HG03097 (cell line): Measurements from ENCODE around the gene CCDC124.
"Not testable (repeated sequence)": the region's sequence is repeated elsewhere in the genome, so short reads cannot be mapped to it uniquely, and the experiment has no call there.

ENCODE experiments used
- ATAC-seq: cut with Tn5 transposase; IDR thresholded peaks from one replicate; pipeline ENCODE4 v1.9.1; 2021; ENCODE audit not compliant: unreplicated experiment, low FRiP score

Gene CCDC124, protein sequence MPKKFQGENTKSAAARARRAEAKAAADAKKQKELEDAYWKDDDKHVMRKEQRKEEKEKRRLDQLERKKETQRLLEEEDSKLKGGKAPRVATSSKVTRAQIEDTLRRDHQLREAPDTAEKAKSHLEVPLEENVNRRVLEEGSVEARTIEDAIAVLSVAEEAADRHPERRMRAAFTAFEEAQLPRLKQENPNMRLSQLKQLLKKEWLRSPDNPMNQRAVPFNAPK

DNA sequence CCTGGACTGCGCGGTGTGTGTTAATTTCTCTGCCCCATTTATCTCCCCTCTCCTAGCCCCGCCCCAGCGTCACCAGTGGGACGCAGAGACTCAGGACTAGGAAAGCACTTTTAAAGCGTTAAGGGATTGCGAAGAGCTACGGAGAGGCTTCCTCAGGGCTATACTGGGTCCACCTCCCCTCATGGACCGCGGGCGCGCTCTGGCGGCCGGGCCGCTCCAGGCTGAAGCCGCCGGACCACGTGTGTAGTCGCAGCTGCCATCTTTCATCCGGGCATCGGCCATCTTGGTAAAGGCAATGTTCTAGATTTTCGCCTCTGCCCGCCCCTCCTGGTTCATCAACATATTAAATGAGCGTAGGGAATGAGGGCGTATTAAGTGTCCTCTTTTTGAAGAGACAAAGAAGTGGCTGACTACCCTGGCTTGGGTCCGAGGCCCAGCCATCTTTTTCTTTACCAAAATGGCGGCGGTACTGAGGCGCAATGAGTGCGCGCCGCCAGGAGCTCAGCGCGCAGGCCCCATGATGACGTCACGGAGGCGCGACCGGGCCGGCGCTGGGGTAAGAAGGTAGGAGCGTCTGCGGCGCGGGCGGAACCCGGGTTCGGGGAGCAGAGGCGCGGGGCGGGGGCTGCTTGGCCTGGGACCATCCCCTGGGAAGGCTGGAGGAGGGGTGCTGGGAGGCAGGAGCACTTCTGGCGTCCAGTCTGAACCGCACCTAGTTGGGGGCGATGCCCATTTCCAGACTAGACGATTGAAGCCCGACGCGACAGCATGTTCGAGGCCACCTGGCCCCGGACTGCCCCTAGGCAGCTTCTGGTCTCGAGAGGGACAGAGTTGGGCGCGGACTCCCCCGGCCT, at the start of gene CCDC124:
Gene CCDC124, plus strand, starts transcription at position 531 of the 854 bp plus-strand sequence. CDS start 3,406 bp downstream, outside the sequence.
- peak; percentile 75 for ATAC-seq

DNA sequence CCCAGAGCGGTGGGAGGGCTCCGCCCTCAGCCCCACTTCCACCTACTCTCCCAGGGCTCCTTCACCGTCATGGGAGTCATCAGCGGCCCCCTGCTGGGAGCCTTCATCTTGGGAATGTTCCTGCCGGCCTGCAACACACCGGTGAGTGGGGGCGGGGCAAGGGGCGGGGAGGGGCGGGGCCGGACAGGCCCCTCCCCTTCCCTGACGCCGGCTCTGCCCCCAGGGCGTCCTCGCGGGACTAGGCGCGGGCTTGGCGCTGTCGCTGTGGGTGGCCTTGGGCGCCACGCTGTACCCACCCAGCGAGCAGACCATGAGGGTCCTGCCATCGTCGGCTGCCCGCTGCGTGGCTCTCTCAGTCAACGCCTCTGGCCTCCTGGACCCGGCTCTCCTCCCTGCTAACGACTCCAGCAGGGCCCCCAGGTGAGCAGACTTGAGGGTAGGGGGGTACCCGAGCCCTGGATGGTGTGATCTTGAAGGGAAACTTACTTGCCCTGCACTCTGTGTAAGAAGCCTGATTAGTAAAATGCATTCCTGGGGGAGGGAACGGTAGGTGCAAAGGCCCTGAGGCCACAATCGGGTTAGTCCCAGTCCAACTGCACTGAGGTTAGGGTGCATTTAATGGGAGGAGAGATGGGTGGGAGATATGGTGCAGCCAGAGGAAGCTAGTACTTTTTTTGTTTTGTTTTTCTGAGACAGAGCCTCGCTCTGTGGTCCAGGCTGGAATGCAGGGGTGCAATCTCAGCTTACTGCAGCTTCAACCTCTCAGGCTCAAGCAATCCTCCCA, 49.0 kb upstream of the CCDC124 start:
- no peak for ATAC-seq

DNA sequence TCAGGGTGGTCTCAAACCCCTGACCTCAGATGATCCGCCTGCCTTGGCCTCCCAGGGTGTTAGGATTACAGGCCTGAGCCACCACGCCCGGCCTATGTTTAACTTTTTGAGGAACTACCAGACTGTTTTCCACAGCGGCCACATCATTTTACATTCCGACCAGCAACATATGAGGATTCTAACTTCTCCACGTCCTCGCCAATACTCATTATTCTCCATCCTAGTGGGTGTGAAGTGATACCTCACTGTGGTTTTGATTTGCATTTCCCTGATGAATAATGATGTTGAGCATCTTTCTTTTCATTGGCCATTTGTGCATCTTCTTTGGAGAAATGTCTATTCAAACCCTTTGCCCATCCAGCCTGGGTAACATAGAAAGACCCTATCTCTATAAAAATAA, 46.3 kb upstream of the CCDC124 start:
- ATAC-seq: no peak

DNA sequence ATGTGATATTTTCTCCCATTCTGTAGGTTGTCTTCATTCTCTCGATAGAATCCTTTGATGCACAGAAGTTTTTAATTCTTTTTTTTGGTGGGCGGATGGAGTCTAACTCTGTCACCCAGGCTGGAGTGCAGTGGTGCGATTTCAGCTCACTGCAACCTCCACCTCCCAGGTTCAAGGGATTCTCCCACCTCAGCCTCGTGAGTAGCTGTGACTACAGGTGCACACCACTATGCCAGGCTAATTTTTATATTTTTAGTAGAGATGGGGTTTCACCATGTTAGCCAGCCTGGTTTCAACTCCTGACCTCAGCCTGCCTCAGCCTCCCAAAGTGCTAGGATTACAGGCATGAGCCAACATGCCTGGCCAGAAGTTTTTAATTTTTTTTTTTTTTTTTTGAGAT, 45.6 kb upstream of the CCDC124 start:
- not testable (repeated sequence) for ATAC-seq

DNA sequence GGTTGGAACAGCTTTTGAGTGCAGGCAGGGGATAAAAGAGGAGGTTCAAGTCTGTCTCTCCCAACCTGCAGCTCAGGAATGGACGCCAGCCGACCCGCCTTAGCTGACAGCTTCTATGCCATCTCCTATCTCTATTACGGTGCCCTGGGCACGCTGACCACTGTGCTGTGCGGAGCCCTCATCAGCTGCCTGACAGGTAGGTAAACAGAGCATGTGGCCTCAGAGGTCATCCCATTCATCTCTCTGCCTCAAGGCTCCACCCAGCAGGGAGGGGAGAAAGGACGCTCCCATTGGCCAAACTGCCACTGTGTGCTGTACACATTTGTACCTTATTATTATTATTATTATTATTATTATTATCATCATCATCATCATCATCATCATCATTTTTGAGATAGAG, 44.6 kb upstream of the CCDC124 start:
- ATAC-seq: no peak

DNA sequence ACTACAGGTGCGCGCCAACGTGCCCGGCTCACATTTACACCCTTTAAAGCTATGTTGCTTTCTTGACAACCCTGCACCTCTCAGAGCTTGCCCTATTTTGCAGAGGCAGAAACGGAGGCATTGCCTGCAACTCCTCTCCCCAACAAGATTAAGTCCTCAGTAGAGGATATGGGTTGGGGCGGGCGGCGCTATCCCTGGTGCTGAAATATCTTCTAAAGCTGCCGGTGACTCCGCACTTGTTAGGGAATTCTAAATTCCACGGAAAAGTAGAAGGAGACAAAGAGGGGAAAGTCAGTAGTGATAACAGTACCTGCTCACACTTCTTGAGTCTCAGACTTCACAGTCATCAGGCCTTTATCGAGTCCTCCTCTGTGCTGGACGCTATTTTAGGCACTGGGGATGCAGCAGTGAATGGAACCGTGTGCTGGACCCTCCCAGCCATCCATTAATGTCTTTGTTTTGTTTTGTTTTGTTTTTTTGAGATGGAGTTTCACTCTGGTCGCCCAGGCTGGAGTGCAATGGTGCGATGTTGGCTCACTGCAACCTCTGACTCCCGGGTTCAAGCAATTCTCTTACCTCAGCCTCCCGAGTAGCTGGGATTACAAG, 43.1 kb upstream of the CCDC124 start:
- no peak for ATAC-seq

DNA sequence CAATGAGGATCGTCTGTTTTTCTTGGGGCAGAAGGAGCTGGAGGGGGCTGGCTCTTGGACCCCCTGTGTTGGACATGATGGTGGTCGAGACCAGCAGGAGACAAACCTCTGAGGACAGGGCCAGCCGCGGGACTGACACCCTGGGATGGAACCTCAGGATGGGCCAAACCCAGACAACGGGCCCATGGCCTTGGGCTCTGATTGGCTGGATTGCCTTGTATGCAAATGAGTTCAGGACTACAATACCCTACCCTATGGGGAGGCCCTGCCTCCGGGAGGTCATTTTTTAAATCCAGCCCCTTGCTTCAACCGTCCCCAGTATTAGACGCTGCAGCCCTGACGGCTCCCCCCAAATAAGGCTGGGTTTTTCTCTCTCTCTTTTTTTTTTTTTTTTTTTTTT, 39.0 kb upstream of the CCDC124 start:
- no peak for ATAC-seq

DNA sequence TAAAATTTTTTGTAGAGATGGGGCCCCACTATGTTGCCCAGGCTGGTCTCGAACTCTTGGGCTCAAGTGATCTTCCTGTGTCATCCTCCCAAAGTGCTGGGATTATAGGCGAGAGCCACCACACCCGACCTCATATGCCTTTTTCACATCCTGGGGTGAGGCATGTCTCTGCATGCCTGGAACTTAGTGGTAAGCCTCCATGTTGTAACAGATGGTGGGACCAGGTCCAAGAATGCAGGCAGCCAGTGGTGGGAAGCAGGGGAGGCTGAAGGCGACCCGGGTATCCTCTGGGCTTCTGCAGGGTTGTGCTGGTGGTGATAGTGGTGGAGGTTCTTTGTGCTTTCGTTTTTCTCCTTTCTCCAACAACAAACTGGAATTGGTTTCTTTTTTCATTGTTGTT, 30.1 kb upstream of the CCDC124 start:
- ATAC-seq: no peak

DNA sequence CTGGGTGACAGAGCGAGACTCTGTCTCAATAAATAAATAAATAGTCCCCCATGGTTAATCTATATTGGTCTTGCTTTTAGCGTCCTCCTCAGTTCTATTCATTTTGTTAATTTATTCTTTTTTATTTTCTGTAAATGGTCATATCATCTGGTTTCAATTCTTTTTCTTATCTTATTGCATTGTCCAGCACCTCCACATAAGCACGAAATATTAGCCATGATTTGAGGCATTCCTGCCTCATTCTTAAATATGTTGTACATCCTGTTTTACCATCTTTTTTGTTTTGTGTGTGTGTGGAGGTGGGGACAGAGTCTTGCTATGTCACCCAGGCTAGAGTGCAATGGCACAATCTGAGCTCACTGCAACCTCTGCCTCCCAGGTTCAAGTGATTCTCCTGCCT, 24.6 kb upstream of the CCDC124 start:
- no peak for ATAC-seq

DNA sequence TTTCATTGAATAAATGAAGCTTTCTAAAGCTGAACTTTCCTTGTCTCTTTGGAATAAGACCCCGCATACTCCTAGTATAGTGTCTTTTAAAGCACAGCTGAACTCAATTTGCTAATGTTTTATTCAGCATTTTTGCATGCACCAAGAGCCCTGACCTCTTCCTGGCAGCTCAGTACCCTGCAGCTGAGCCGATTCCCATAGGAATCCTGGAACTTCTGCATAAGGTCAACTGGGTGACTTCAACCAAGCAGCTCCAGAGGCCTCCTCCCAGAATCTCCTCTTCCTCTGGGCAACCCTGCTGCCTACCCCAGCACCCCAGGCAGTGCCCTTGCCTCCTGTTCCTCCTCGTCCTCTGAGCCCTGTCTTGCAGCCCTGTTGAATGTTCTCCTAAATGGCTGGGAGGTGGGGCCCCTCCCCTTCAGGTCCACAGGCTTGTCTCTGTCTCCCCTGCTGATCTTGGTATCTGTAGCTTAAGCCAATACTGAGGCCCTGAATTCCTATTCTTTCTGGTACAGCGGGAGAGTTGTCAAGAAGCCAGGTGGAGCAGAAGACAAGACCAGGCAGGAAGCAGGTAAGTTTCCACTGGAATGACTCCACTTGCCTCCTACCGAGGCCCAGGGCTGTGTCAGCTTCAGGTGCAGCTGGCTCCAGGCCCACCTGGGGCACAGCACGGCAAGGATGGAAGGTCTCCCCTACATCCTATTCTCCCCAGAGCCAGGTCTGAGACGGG, 23.6 kb upstream of the CCDC124 start:
- no peak for ATAC-seq

DNA sequence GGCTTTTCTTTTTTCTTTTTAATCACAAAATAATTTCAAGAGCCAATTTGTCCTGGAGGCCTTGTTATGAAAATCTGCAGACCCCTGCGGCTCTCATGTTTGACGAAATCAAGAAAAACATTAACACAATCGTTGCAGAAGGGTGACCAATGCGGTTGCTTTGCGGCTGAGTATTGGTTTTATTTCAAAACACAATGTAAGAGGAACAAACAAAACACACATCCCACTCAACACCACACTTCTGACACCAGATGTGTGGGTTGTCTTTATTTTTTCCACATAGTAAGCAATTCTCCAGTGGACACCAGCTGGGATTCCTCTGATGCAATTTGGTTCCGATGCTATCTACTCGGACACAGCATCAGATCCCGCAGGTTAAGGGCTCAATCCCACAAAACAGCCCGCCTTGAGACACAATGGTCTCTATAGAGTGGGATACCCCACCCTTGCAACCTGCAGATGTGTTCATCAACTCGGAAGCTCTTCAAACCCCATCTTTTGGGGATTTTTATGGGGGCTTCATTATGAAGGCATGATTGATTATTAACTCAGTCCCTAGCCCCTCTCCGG, 21.9 kb upstream of the CCDC124 start:
- ATAC-seq: no peak

DNA sequence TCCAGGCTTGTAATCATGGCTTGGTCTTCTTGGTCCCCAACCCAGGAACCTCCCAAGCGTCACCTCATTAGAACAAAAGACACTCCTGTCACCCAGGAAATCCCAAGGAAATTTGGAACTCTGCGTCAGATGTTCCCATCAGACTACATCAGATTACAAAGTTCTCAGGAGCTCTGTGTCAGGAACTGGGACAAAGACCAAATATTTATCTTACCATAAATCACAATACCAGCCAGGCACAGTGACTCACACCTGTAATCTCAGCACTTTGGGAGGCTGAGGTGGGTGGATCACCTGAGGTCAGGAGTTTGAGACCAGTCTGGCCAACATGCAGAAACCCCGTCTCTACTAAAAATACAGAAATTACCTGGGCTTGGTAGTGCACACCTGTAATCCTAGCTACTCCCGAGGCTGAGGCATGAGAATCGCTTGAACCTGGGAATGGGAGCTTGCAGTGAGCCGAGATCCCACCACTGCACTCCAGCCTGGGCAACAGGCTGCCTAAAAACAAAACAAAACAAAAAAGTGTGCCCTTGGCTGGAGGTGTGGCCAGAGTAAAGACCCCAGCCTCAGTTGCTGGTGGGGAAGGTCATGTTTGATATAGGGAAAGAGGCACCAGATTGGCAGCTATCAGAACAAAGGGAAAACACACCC, 16.7 kb upstream of the CCDC124 start:
- no peak for ATAC-seq

DNA sequence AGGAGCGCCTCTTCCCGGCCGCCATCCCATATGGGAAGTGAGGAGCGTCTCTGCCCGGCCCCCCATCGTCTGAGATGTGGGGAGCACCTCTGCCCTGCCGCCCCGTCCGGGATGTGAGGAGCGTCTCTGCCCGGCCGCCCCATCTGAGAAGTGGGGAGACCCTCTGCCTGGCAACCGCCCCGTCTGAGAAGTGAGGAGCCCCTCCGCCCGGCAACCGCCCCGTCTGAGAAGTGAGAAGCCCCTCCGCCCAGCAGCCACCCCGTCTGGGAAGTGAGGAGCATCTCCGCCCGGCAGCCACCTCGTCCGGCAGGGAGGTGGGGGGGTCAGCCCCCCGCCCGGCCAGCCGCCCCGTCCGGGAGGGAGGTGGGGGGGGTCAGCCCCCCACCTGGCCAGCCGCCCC, 14.7 kb upstream of the CCDC124 start:
- not testable (repeated sequence) for ATAC-seq

DNA sequence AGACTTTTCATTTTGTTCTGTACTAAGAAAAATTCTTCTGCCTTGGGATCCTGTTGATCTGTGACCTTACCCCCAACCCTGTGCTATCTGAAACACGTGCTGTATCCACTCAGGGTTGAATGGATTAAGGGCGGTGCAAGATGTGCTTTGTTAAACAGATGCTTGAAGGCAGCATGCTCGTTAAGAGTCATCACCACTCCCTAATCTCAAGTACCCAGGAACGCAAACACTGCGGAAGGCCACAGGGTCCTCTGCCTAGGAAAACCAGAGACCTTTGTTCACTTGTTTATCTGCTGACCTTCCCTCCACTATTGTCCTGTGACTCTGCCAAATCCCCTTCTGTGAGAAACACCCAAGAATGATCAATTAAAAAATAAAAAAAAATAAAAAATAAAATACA, 13.7 kb upstream of the CCDC124 start:
- ATAC-seq: not testable (repeated sequence)

DNA sequence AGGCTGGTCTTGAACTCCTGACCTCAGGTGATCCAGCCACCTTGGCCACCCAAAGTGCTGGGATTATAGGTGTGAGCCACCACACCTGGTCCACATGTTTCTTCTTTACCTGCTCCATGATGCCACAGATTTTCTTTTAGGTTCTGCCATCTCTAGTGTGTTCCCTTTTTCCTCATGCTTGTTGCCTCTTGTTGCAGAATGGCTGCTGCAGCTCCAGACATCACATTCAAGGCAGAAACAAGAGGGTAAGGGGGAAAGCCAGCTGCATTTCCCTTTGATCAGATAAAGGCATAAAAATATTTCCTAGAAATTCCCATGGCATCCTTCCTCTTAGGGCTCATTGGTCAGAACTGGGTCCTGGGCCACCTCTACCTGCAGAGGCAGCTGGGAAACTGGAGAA, 12.3 kb upstream of the CCDC124 start:
- no peak for ATAC-seq

DNA sequence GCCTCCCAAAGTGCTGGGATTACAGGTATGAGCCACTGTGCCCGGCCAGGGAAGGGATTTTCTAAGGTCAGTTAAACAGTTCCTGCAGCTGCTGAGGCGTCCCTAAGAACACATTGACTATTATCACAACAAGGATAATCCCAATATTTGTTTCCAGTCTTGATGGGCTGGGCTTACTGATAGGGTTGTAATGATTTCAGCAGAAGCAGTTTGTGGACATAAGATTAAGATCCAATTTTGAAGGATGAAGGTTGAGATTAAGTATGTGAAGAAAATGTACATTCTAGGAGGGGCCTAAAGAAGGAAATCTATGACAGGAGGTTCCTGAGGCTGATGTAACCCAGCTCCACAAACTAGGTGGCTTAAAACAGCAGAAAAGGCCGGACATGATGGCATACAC, 10.7 kb upstream of the CCDC124 start:
- no peak for ATAC-seq

DNA sequence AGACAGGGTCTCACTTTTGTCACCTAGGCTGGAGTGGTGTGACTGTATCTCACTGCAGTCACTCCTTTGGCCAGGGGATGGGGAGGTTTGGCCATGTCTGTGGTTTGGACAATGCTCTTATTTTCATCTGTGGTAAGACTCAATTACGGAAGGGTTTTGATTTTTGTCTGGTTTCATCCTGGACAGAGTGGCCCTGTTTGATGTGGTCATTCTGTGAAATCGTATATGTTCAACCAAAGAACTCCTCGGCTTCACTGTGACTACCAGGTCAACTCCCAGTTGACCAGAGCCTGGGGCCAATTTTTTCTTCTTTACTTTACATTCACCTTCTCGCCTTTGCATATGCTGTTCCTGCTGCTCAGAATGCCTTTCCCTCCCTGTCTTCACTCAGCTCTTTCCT, 6.8 kb upstream of the CCDC124 start:
- ATAC-seq: no peak

DNA sequence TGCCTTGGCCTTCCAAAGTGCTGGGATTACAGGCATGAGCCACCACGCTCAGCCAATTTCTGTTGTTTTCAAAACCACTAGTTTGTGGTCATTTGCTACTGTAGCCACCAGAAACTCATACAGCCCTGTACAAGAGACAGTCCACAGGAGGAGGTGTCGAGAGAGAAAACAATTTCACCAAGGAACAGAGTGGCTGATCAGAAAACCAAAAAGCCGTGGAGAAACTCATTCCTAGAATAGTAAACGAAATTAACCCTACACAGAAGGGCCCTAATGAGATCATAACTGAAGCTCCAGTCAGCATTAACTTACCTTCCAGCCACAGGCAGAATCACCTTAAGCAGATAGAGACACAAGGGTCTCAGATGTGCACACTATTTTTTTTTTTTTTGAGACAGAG, 3.8 kb upstream of the CCDC124 start:
- ATAC-seq: no peak

DNA sequence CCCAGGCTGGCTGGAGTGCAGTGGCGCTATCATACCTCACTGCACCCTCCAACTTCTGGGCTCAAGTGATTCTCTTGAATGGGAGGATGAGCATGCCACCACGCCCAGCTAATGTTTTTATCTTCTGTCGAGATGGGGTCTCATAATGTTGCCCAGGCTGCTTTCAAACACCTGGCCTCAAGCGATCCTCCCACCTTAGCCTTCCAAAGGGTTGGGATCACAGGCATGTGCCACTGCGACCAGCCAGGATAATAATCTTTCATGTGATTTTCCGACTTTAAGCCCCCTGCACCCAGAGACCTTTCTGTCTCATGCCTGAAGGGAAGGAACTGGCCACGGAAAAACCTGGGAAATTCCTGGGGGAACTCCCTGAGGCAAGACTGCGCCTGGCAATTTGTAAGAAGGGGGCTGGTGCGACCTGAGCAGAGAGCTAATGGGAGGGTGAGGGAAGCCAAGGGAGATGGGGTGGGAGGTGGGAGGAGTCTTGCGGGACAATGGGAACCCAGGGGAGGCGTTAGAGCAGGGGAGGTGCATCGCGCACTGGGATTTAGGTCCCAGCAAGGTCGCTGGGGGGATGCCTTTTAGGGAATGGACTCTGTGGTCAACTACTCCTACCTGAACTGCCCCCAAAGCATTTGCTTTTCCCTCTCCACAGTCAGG, 1.2 kb upstream of the CCDC124 start:
- ATAC-seq: no peak
